Fibroblast of lung (primary cell): ENCODE results near the gene EIF2B5. TPM values are rescaled to one million over a fixed set of nuclear protein-coding genes. Genes with fewer than 3 reads are reported as not detected.
A peak's percentile ranks its signal among the peaks of the same experiment; 100 is the strongest.

Experiments
- DNase-seq, 2 donors: peaks; one replicate each; pipeline versions ENCODE4 v3.0.0 to v3.0.0-alpha.2; 2010; ENCODE audit warnings: low read depth in 2 of 2
- H2AFZ ChIP-seq: 2 replicates; pipeline ENCODE4 v1.5.1; 2012; ENCODE audit warnings: low read length, control low read depth, inconsistent platforms
- H3K27ac ChIP-seq: 2 replicates; pipeline ENCODE4 v1.5.1; 2011; ENCODE audit warnings: low read length, control low read depth; ENCODE audit not compliant: insufficient read depth
- H3K27me3 ChIP-seq: 2 replicates; pipeline ENCODE4 v1.5.1; 2011; ENCODE audit warnings: mild to moderate bottlenecking, low read length; ENCODE audit not compliant: control insufficient read depth, insufficient read depth
- H3K36me3 ChIP-seq: 2 replicates; pipeline ENCODE4 v1.5.1; 2011; ENCODE audit warnings: low read length; ENCODE audit not compliant: control insufficient read depth, insufficient read depth
- H3K4me1 ChIP-seq: 2 replicates; pipeline ENCODE4 v1.5.1; 2011; ENCODE audit warnings: low read length; ENCODE audit not compliant: control insufficient read depth, insufficient read depth; ENCODE audit errors: extremely low read depth
- H3K4me2 ChIP-seq: 2 replicates; pipeline ENCODE4 v1.5.1; 2011; ENCODE audit warnings: low read length, control low read depth; ENCODE audit not compliant: insufficient read depth; ENCODE audit errors: extremely low read depth
- H3K4me3 ChIP-seq, 4 experiments: fragments of 200-600 bp in 1 of 4; sonication (generic) in 1 of 4; replicated peaks in 1 of 4; 2 replicates each; pipeline ENCODE4 v1.5.1; 2011 to 2016; ENCODE audit warnings: low read length in 4 of 4, low read depth in 3 of 4, mild to moderate bottlenecking in 3 of 4, control low read depth in 2 of 4, inconsistent platforms in 1 of 4, mixed read lengths in 1 of 4; ENCODE audit not compliant: insufficient read depth in 1 of 4; ENCODE audit errors: control extremely low read depth in 1 of 4
- H3K79me2 ChIP-seq: 2 replicates; pipeline ENCODE4 v1.5.1; 2012; ENCODE audit warnings: mild to moderate bottlenecking, low read length, inconsistent platforms; ENCODE audit not compliant: control insufficient read depth, insufficient read depth
- H3K9ac ChIP-seq: 2 replicates; pipeline ENCODE4 v1.5.1; 2011; ENCODE audit warnings: mild to moderate bottlenecking, low read length, control low read depth; ENCODE audit not compliant: insufficient read depth
- H3K9me3 ChIP-seq: 2 replicates; pipeline ENCODE4 v1.5.1; 2012; ENCODE audit warnings: low read depth, low read length; ENCODE audit not compliant: control insufficient read depth, insufficient read depth
- H4K20me1 ChIP-seq: 2 replicates; pipeline ENCODE4 v1.5.1; 2011; ENCODE audit warnings: low read length; ENCODE audit not compliant: control insufficient read depth, insufficient read depth; ENCODE audit errors: extremely low read depth
- CTCF ChIP-seq, 2 donors: IDR thresholded peaks in 1 of 2; conservative IDR thresholded peaks in 1 of 2; 1 replicate in 1 of 2; 2 replicates in 1 of 2; pipeline ENCODE4 v1.5.1; 2011 to 2012; ENCODE audit warnings: low read length in 2 of 2, control low read depth in 1 of 2, inconsistent platforms in 1 of 2, low read depth in 1 of 2, mild to moderate bottlenecking in 1 of 2
- EZH2 ChIP-seq: IDR thresholded peaks from 2 replicates; pipeline ENCODE4 v1.5.1; 2012; ENCODE audit warnings: low read length, control low read depth, mild to moderate bottlenecking; ENCODE audit errors: missing control alignments
- polyA plus RNA-seq, 2 donors: library from polyadenylated mRNA; depleted of rRNA in 1 of 2; stranded (reverse) in 1 of 2; unstranded in 1 of 2; fragments of >200 nt; gene quantifications; 2 replicates each; pipeline ENCODE4 v1.2.1, GENCODE V29; 2011 to 2012; ENCODE audit warnings: missing spikeins in 1 of 2
- total RNA-seq: library from RNA; depleted of rRNA; stranded (reverse); fragments of >200 nt; gene quantifications from 2 replicates; pipeline ENCODE4 v1.2.1, GENCODE V29; 2014

Gene EIF2B5
- total and polyA plus RNA-seq, 2 donors (not counting 1 experiment from before 2014, with no cell fraction given) = 23.8 to 26.9 TPM

- no peak for TF ChIP-seq EZH2
- no peak for TF ChIP-seq CTCF (conservative IDR thresholded peaks at IDR 0.05 in 1 of 2, IDR thresholded peaks at IDR 0.05 in 1 of 2; ENCODE audit: low read depth in 1 of 2, low read length in 2 of 2)
- Histone ChIP-seq H3K9ac (no peak overlapping the region), H3K27ac (peak overlapping the region; percentile 47), H3K36me3 (no peaks in the 10 kb centered on the region), H3K4me3 (peak overlapping the region; percentile 29 to 94 (median 75)), H3K9me3 (no peaks in the 10 kb centered on the region), H3K27me3 (no peaks in the 10 kb centered on the region), H2AFZ (peak overlapping the region; percentile 97), H3K79me2 (peaks cover 31% of the 10 kb centered on the region), H3K4me2 (peak overlapping the region; percentile 91), H4K20me1 (no peaks in the 10 kb centered on the region), H3K4me1 (peaks cover 4% of the 10 kb centered on the region)
- DNase-seq = peak; percentile 83 to 84
Measured at GRCh38 chr3:184133840-184134745, 1.1 kb upstream of the EIF2B5 start.

- Histone ChIP-seq H3K79me2 (peaks cover 31% of the 10 kb centered on the region), H3K4me3 (peak overlapping the region; percentile 29 to 94 (median 75)), H3K4me2 (peak overlapping the region; percentile 91), H4K20me1 (no peaks in the 10 kb centered on the region), H2AFZ (peak overlapping the region; percentile 97), H3K27me3 (no peaks in the 10 kb centered on the region), H3K9ac (peak overlapping the region; percentile 78), H3K4me1 (peaks cover 4% of the 10 kb centered on the region), H3K36me3 (no peaks in the 10 kb centered on the region), H3K9me3 (no peaks in the 10 kb centered on the region), H3K27ac (peak overlapping the region; percentile 47)
- DNase-seq = peak in 1 of 2 donors; percentile 11
- TF ChIP-seq CTCF (conservative IDR thresholded peaks at IDR 0.05 in 1 of 2, IDR thresholded peaks at IDR 0.05 in 1 of 2; ENCODE audit: low read depth in 1 of 2, low read length in 2 of 2) = no peak
Measured at GRCh38 chr3:184134746-184135148, 411 bp upstream of the EIF2B5 start.

GRCh38 chr3:184135911-184136260 lies 728 bp downstream of the EIF2B5 start:
- peaks cover 5% of the 10 kb centered on the region for H3K36me3 ChIP-seq
- no peak for DNase-seq

More at GRCh38 chr3:184135911-184136260, 728 bp downstream of the EIF2B5 start:
- TF ChIP-seq CTCF (conservative IDR thresholded peaks at IDR 0.05 in 1 of 2, IDR thresholded peaks at IDR 0.05 in 1 of 2; ENCODE audit: low read depth in 1 of 2, low read length in 2 of 2) (no peak), EZH2 (no peak)
- peak overlapping the region; percentile 29 to 94 (median 75) for H3K4me3 ChIP-seq
- H3K27me3 ChIP-seq = no peaks in the 10 kb centered on the region
- H3K4me2 ChIP-seq = peak overlapping the region; percentile 95
- peaks cover 4% of the 10 kb centered on the region for H3K4me1 ChIP-seq
- H2AFZ ChIP-seq = no peak overlapping the region
- H3K9me3 ChIP-seq = no peaks in the 10 kb centered on the region
- H3K27ac ChIP-seq = peak overlapping the region; percentile 47
- peaks cover 34% of the 10 kb centered on the region for H3K79me2 ChIP-seq
- H3K9ac ChIP-seq = peak overlapping the region; percentile 78
- no peaks in the 10 kb centered on the region for H4K20me1 ChIP-seq
